Neuron (in vitro differentiated cells): ENCODE measurements around the gene KCNJ3.

Source experiments
- H2AFZ ChIP-seq: one replicate; pipeline ENCODE4 v1.6.1; 2013; ENCODE audit warnings: low read depth, mild to moderate bottlenecking, inconsistent platforms, low read length, moderate library complexity
- H3K27me3 ChIP-seq: one replicate; pipeline ENCODE4 v1.6.1; 2013; ENCODE audit warnings: low read length; ENCODE audit not compliant: insufficient read depth
- H3K36me3 ChIP-seq: one replicate; pipeline ENCODE4 v1.6.1; 2013; ENCODE audit warnings: low read length; ENCODE audit not compliant: insufficient read depth
- H3K4me1 ChIP-seq: one replicate; pipeline ENCODE4 v1.6.1; 2013; ENCODE audit warnings: low read length; ENCODE audit not compliant: insufficient read depth
- H3K4me3 ChIP-seq: 2 replicates; pipeline ENCODE4 v1.5.1; 2013; ENCODE audit warnings: mild to moderate bottlenecking, low read length, moderate library complexity
- H3K9me3 ChIP-seq: one replicate; pipeline ENCODE4 v1.6.1; 2013; ENCODE audit warnings: low read length

KCNJ3 gene

DNA sequence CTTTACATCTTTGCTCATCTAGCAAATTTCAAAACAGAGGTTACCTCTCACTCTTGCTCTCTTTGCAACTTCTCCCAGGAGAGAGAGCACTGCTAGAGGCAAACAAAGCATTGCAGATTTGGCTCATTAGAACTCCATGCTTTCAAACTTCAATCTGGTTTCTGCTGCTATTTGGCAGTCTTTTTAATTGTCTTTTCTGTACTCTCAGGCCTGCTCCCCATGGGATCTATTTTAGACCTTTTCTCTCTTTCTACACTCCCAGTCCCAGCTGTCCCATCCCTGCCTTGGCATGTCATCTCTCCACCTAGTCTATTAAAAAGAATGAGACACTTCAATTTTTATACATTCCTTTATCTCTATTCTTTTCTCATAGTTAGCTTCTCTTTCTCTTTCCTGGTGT, 15.2 kb downstream of the KCNJ3 start:
- Histone ChIP-seq H3K27me3 (no peaks in the 10 kb centered on the region), H3K4me1 (no peaks in the 10 kb centered on the region), H3K36me3 (no peaks in the 10 kb centered on the region), H3K9me3 (no peaks in the 10 kb centered on the region), H3K4me3 (no peak overlapping the region), H2AFZ (no peak overlapping the region)

GRCh38 chr2:154720651-154721050, 22.2 kb downstream of the KCNJ3 start:
- Histone ChIP-seq H3K27me3 (no peaks in the 10 kb centered on the region), H2AFZ (no peak overlapping the region), H3K4me1 (no peaks in the 10 kb centered on the region), H3K9me3 (no peaks in the 10 kb centered on the region), H3K36me3 (no peaks in the 10 kb centered on the region), H3K4me3 (no peak overlapping the region)

- Histone ChIP-seq H2AFZ (no peak overlapping the region), H3K4me3 (no peak overlapping the region), H3K36me3 (no peaks in the 10 kb centered on the region), H3K4me1 (no peaks in the 10 kb centered on the region), H3K9me3 (no peaks in the 10 kb centered on the region), H3K27me3 (no peaks in the 10 kb centered on the region)
Observed at GRCh38 chr2:154724194-154724797, 25.8 kb downstream of the KCNJ3 start.

- H3K9me3 ChIP-seq: no peaks in the 10 kb centered on the region
- no peaks in the 10 kb centered on the region for H3K4me1 ChIP-seq
- H2AFZ ChIP-seq: no peak overlapping the region
- H3K27me3 ChIP-seq: no peaks in the 10 kb centered on the region
- H3K36me3 ChIP-seq: no peaks in the 10 kb centered on the region
- H3K4me3 ChIP-seq: no peak overlapping the region
Observed at GRCh38 chr2:154740361-154740760, 41.9 kb downstream of the KCNJ3 start.

GRCh38 chr2:154758871-154759270, 60.4 kb downstream of the KCNJ3 start:
- no peaks in the 10 kb centered on the region for H3K36me3 ChIP-seq
- H3K4me1 ChIP-seq: no peaks in the 10 kb centered on the region
- H3K4me3 ChIP-seq: no peak overlapping the region
- H3K27me3 ChIP-seq: no peaks in the 10 kb centered on the region
- no peaks in the 10 kb centered on the region for H3K9me3 ChIP-seq
- H2AFZ ChIP-seq: no peak overlapping the region

GRCh38 chr2:154762638-154763037, 64.1 kb downstream of the KCNJ3 start:
- H3K9me3 ChIP-seq: no peaks in the 10 kb centered on the region
- H3K4me3 ChIP-seq: no peak overlapping the region
- no peaks in the 10 kb centered on the region for H3K4me1 ChIP-seq
- H3K36me3 ChIP-seq: no peaks in the 10 kb centered on the region
- no peak overlapping the region for H2AFZ ChIP-seq
- H3K27me3 ChIP-seq: no peaks in the 10 kb centered on the region

- no peak overlapping the region for H2AFZ ChIP-seq
- no peaks in the 10 kb centered on the region for H3K9me3 ChIP-seq
- no peaks in the 10 kb centered on the region for H3K36me3 ChIP-seq
- no peak overlapping the region for H3K4me3 ChIP-seq
- no peaks in the 10 kb centered on the region for H3K4me1 ChIP-seq
- no peaks in the 10 kb centered on the region for H3K27me3 ChIP-seq
Observed at GRCh38 chr2:154771664-154772284, 73.3 kb downstream of the KCNJ3 start.

DNA sequence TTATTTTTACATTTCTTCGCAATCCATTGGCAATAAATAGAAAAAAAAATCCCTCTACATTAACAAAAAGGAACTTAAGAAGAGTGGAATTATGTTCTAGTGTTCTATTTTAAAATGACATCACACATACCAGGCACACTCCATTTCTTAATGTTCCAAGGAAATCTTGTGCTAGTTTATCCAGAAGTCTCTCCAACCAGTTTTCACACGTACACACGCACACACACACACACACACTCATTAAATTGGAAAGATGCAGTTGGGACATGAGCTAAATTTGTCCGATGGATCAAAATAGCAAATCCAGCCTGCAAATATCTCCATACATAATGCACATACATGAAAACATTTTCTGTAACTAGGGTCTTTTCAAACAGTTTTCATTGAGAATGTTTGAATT, 78.3 kb downstream of the KCNJ3 start:
- Histone ChIP-seq H2AFZ (no peak overlapping the region), H3K4me3 (no peak overlapping the region), H3K4me1 (no peaks in the 10 kb centered on the region), H3K36me3 (no peaks in the 10 kb centered on the region), H3K27me3 (no peaks in the 10 kb centered on the region), H3K9me3 (no peaks in the 10 kb centered on the region)

- Histone ChIP-seq H3K9me3 (no peaks in the 10 kb centered on the region), H3K27me3 (no peaks in the 10 kb centered on the region), H3K4me3 (no peak overlapping the region), H2AFZ (no peak overlapping the region), H3K4me1 (no peaks in the 10 kb centered on the region), H3K36me3 (no peaks in the 10 kb centered on the region)
Observed at GRCh38 chr2:154794406-154794805, 95.9 kb downstream of the KCNJ3 start.

DNA sequence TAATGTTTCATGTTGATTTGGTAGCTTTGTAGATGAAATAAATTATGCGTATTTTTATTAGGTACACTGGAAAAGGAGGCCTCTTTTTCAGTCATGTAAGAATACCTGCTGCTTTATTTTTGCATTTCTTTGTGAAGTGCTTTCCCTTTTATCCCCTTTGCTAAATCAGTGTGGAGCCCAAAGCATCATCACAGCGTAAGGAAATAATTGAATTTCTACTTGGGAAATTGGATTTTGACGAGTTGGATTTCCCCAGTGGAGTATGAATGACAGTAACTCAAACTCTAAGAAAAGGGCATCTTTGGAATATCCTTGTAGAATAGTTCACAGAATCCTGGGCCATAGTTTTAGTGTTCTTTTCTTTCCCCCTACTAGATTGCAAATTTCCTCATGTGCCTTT, 97.2 kb downstream of the KCNJ3 start:
- H3K9me3 ChIP-seq: no peaks in the 10 kb centered on the region
- no peak overlapping the region for H3K4me3 ChIP-seq

GRCh38 chr2:154804451-154804850, 106.0 kb downstream of the KCNJ3 start:
- Histone ChIP-seq H2AFZ (no peak overlapping the region), H3K4me3 (no peak overlapping the region), H3K27me3 (no peaks in the 10 kb centered on the region), H3K36me3 (no peaks in the 10 kb centered on the region), H3K9me3 (no peaks in the 10 kb centered on the region), H3K4me1 (no peaks in the 10 kb centered on the region)

More for the DNA sequence above, 97.2 kb downstream of the KCNJ3 start:
- Histone ChIP-seq H3K36me3 (no peaks in the 10 kb centered on the region), H2AFZ (no peak overlapping the region), H3K4me1 (no peaks in the 10 kb centered on the region), H3K27me3 (no peaks in the 10 kb centered on the region)

GRCh38 chr2:154813636-154814035, 115.1 kb downstream of the KCNJ3 start:
- H3K9me3 ChIP-seq: no peaks in the 10 kb centered on the region
- H3K36me3 ChIP-seq: no peaks in the 10 kb centered on the region
- H3K4me1 ChIP-seq: no peaks in the 10 kb centered on the region
- H3K27me3 ChIP-seq: no peaks in the 10 kb centered on the region
- H3K4me3 ChIP-seq: no peak overlapping the region
- H2AFZ ChIP-seq: no peak overlapping the region

DNA sequence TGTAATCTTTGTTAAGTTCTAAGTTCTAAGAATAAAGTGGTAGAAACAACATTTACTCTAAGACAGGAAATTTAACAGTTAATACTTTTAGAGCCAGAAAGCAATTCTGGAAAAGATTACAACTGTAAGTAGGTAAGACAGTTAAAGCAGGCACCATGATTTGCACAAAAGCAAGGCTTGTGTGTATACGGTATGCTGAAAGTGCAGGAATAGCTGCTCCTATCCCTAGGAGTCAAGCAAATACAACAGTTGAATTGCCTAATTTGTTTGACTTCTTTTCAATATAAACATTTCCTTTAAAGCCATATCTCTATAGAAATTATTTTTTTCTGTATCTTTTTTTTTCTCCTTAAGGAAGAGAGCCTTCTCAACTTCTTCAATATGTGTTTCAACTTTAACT, 116.4 kb downstream of the KCNJ3 start:
- no peak overlapping the region for H2AFZ ChIP-seq
- H3K9me3 ChIP-seq: no peaks in the 10 kb centered on the region
- no peak overlapping the region for H3K4me3 ChIP-seq
- H3K36me3 ChIP-seq: no peaks in the 10 kb centered on the region
- H3K27me3 ChIP-seq: no peaks in the 10 kb centered on the region
- H3K4me1 ChIP-seq: no peaks in the 10 kb centered on the region

DNA sequence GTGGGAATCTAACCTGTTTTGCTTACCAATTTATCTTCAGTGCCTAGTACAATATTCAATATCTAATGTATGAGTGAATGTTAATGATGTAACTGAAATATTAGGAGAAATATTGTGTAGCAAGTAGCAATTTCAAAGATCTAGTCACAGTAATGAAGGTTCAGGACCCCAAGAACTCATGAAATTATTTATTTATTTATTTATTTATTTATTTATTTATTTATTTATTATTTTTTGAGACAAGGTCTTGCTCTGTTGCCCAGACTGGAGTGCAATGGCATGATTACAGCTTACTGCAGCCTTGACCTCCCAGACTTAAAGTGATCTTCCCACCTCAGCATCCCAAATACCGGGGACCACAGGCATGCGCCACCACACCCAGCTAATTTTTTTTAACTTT, 126.9 kb downstream of the KCNJ3 start:
- H3K4me3 ChIP-seq: no peak overlapping the region
- no peaks in the 10 kb centered on the region for H3K9me3 ChIP-seq
- H2AFZ ChIP-seq: no peak overlapping the region
- no peaks in the 10 kb centered on the region for H3K4me1 ChIP-seq
- H3K36me3 ChIP-seq: no peaks in the 10 kb centered on the region
- no peaks in the 10 kb centered on the region for H3K27me3 ChIP-seq
